Gastroesophageal sphincter (tissue), 4 donors: Measurements from ENCODE around the gene MDFIC2. TPM values are rescaled to one million over a fixed set of nuclear protein-coding genes. Genes with fewer than 3 reads are reported as not detected.
"Not testable (repeated sequence)": the region's sequence is repeated elsewhere in the genome, so short reads cannot be mapped to it uniquely, and the experiment has no call there.

Experiments
- ATAC-seq: fragments of 150-250 bp; one replicate; pipeline ENCODE4 v1.9.1; 2016; ENCODE audit warnings: mild to moderate bottlenecking, moderate library complexity
- H3K27ac ChIP-seq, 4 donors: fragments of 200-600 bp; sonication (generic) in 3 of 4; 1 replicate in 3 of 4; 2 replicates in 1 of 4; pipeline ENCODE4 v1.5.1; 2016 to 2019
- H3K27me3 ChIP-seq: fragments of 200-600 bp; sonication (generic); one replicate; pipeline ENCODE4 v1.5.1; 2019
- H3K36me3 ChIP-seq, 2 donors: fragments of 200-600 bp; sonication (generic); one replicate each; pipeline ENCODE4 v1.5.1; 2019; ENCODE audit warnings: control low read depth in 1 of 2
- H3K4me1 ChIP-seq, 3 donors: fragments of 200-600 bp; sonication (generic); 1 replicate in 2 of 3; 2 replicates in 1 of 3; pipeline ENCODE4 v1.5.1; 2016 to 2019; ENCODE audit warnings: control low read depth in 2 of 3
- H3K4me3 ChIP-seq, 2 donors: fragments of 200-600 bp; sonication (generic); one replicate each; pipeline ENCODE4 v1.5.1; 2019; ENCODE audit warnings: mild to moderate bottlenecking in 1 of 2, moderate library complexity in 1 of 2
- H3K9me3 ChIP-seq, 3 donors: fragments of 200-600 bp; sonication (generic); one replicate each; pipeline ENCODE4 v1.5.1; 2017 to 2019; ENCODE audit warnings: control low read depth in 2 of 3
- CTCF ChIP-seq, 4 experiments: fragments of 200-600 bp in 2 of 4; fragments of 450-650 bp in 2 of 4; sonication (generic) in 1 of 4; IDR thresholded peaks; one replicate each; pipeline ENCODE4 v1.5.1; 2017 to 2019; ENCODE audit warnings: antibody characterized with exemption in 4 of 4, mild to moderate bottlenecking in 2 of 4, moderate library complexity in 2 of 4
- EP300 ChIP-seq: sonication (generic); formaldehyde crosslinking; IDR thresholded peaks from one replicate; pipeline ENCODE4 v1.6.1; 2017; ENCODE audit warnings: antibody characterized with exemption, mild to moderate bottlenecking
- POLR2A ChIP-seq, 2 donors: fragments of 450-650 bp; IDR thresholded peaks; one replicate each; pipeline ENCODE4 v1.6.1; 2017; ENCODE audit warnings: antibody characterized with exemption in 2 of 2, mild to moderate bottlenecking in 2 of 2, moderate library complexity in 1 of 2
- POLR2AphosphoS5 ChIP-seq: sonication (generic); formaldehyde crosslinking; IDR thresholded peaks from one replicate; pipeline ENCODE4 v1.6.1; 2017; ENCODE audit warnings: antibody characterized with exemption
- WGBS, 2 donors: methylation state at CpG; one replicate each; pipeline ENCODE4 v1.1.5; 2018; ENCODE audit warnings: low coverage in 1 of 2; 5-methylcytosine and 5-hydroxymethylcytosine counted together
- total RNA-seq, 4 donors: library from RNA; depleted of rRNA; stranded (reverse); fragments of >200 nt; gene quantifications; one replicate each; pipeline ENCODE4 v1.1.0, GENCODE V29; 2016

The MDFIC2 gene
- total RNA-seq, 4 donors from 2014 or later = not detected

- no peak for ATAC-seq
- no peak overlapping the region for H3K27ac ChIP-seq
- no peaks in the 10 kb centered on the region for H3K36me3 ChIP-seq
- TF ChIP-seq EP300 = no peak
- no peak for TF ChIP-seq POLR2A (IDR thresholded peaks at IDR 0.05)
- no peak for TF ChIP-seq POLR2AphosphoS5
- no peak for TF ChIP-seq CTCF (IDR thresholded peaks at IDR 0.05)
- no peaks in the 10 kb centered on the region for H3K4me1 ChIP-seq
- WGBS, 2 donors = 22 to 39% methylated on average over 1 of the region's 1 CpG
- H3K4me3 ChIP-seq = no peak overlapping the region
- peaks cover 0 to 8% (median 0%) of the 10 kb centered on the region in 3 donors for H3K9me3 ChIP-seq
- H3K27me3 ChIP-seq = no peaks in the 10 kb centered on the region
These were observed 29.7 kb upstream of the MDFIC2 start for GRCh38 chr3:70342149-70342548.

GRCh38 chr3:70336885-70337284 is 24.4 kb upstream of the MDFIC2 start:
- H3K4me3 ChIP-seq, ATAC-seq, H3K27me3 ChIP-seq, H3K9me3 ChIP-seq, H3K4me1 ChIP-seq, H3K27ac ChIP-seq, H3K36me3 ChIP-seq: not testable (repeated sequence)
- WGBS, 2 donors = 100% methylated on average over 1 of the region's 1 CpG

DNA sequence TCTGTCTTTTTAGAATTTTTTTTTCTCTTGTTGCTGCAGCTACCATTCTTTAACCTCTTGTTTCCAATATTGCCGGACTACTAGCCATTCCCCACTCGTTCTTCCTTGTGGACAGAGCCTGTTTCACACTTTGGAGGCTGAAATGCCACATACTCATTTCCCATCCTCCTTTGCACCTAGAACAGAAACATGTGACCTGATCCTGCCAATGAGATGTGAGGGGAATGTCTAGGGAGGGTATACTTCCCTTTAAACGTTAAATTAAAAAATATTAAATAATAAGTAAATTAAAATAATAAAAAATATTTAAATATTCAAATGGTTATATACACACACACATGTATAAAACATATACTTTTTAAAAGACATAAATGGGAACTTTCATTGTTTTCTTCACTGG is 20.6 kb upstream of the MDFIC2 start:
- Histone ChIP-seq H3K36me3 (no peaks in the 10 kb centered on the region), H3K9me3 (no peaks in the 10 kb centered on the region), H3K27ac (no peak overlapping the region), H3K27me3 (no peaks in the 10 kb centered on the region), H3K4me3 (no peak overlapping the region), H3K4me1 (no peaks in the 10 kb centered on the region)
- 90 to 100% methylated on average over 2 to 3 of the region's 3 CpGs for WGBS, 2 donors
- no peak for TF ChIP-seq POLR2AphosphoS5
- no peak for TF ChIP-seq CTCF (IDR thresholded peaks at IDR 0.05)
- no peak for TF ChIP-seq POLR2A (IDR thresholded peaks at IDR 0.05)
- no peak for TF ChIP-seq EP300
- ATAC-seq = no peak

GRCh38 chr3:70315021-70315420 is 2.6 kb upstream of the MDFIC2 start:
- Histone ChIP-seq H3K27ac (no peak overlapping the region), H3K36me3 (no peaks in the 10 kb centered on the region), H3K4me1 (no peaks in the 10 kb centered on the region), H3K4me3 (no peak overlapping the region), H3K27me3 (no peaks in the 10 kb centered on the region), H3K9me3 (peaks cover 0 to 6% (median 0%) of the 10 kb centered on the region in 3 donors)
- TF ChIP-seq POLR2A (IDR thresholded peaks at IDR 0.05) = no peak
- 71 to 80% methylated on average over 1 of the region's 1 CpG for WGBS, 2 donors
- ATAC-seq = no peak

DNA sequence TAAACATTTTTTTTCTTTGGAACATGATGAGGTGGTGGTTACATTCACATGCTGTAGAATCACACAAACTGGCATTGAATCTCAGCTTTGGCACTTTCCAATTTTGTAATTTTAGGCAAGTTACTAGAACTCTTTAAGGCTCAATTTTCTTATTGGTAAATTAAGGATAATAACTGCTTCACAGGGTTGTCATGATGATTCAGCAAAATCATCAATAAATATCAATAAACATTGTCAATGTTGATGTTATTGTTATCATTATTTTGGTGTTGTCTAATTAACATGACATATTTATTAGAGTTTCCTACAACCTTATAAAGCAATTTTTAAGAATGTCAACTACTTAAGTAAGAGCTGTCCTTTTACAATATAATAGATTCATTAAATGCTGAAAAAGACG is 1.6 kb downstream of the MDFIC2 start:
- no peak for ATAC-seq
- TF ChIP-seq EP300 (no peak), CTCF (IDR thresholded peaks at IDR 0.05) (no peak), POLR2AphosphoS5 (no peak), POLR2A (IDR thresholded peaks at IDR 0.05) (no peak)

GRCh38 chr3:70309591-70309990 is 2.8 kb downstream of the MDFIC2 start:
- Histone ChIP-seq H3K27me3 (no peaks in the 10 kb centered on the region), H3K36me3 (no peaks in the 10 kb centered on the region), H3K9me3 (no peaks in the 10 kb centered on the region), H3K4me3 (no peak overlapping the region), H3K27ac (no peak overlapping the region), H3K4me1 (peaks cover 0 to 7% (median 0%) of the 10 kb centered on the region in 3 donors)
- no peak for ATAC-seq
- 33 to 60% methylated on average over 3 of the region's 3 CpGs for WGBS, 2 donors
- TF ChIP-seq EP300 (no peak), POLR2A (IDR thresholded peaks at IDR 0.05) (no peak), CTCF (IDR thresholded peaks at IDR 0.05) (no peak), POLR2AphosphoS5 (no peak)

More for the DNA sequence above, 1.6 kb downstream of the MDFIC2 start:
- Histone ChIP-seq H3K4me1 (peaks cover 0 to 7% (median 0%) of the 10 kb centered on the region in 3 donors), H3K9me3 (no peaks in the 10 kb centered on the region), H3K27ac (no peak overlapping the region), H3K27me3 (no peaks in the 10 kb centered on the region), H3K4me3 (no peak overlapping the region), H3K36me3 (no peaks in the 10 kb centered on the region)
- 93 to 96% methylated on average over 1 of the region's 1 CpG for WGBS, 2 donors
